CD4-positive, alpha-beta T cell treated with Interleukin-10 for 1 hour (primary cell): ENCODE measurements around the gene MARF1.
"Not testable (repeated sequence)": the region's sequence is repeated elsewhere in the genome, so short reads cannot be mapped to it uniquely, and the experiment has no call there.

Experiments
- DNase-seq: peaks from one replicate; pipeline ENCODE4 v3.0.0-alpha.2; 2020

MARF1 gene

GRCh38 chr16:15570666-15571065 lies 72.3 kb downstream of the MARF1 start:
- DNase-seq, result not testable (repeated sequence)

- no peak for DNase-seq
Observed at GRCh38 chr16:15567823-15568222, 75.1 kb downstream of the MARF1 start.

GRCh38 chr16:15566095-15566494 lies 76.9 kb downstream of the MARF1 start:
- DNase-seq, result no peak

GRCh38 chr16:15564604-15565339 lies 78.2 kb downstream of the MARF1 start:
- DNase-seq, result no peak

GRCh38 chr16:15559176-15559575 lies 83.8 kb downstream of the MARF1 start:
- DNase-seq, result no peak

- no peak for DNase-seq
Observed at GRCh38 chr16:15557258-15557657, 85.7 kb downstream of the MARF1 start.

- DNase-seq, result no peak
Observed at GRCh38 chr16:15556130-15556529, 86.8 kb downstream of the MARF1 start.

GRCh38 chr16:15553313-15554088 lies 89.5 kb downstream of the MARF1 start:
- no peak for DNase-seq

- DNase-seq, result no peak
Observed at GRCh38 chr16:15552507-15552906, 90.4 kb downstream of the MARF1 start.

GRCh38 chr16:15548482-15548891 lies 94.5 kb downstream of the MARF1 start:
- no peak for DNase-seq

- no peak for DNase-seq
Observed at GRCh38 chr16:15547768-15548096, 95.2 kb downstream of the MARF1 start.

- not testable (repeated sequence) for DNase-seq
Observed at GRCh38 chr16:15547072-15547767, 95.7 kb downstream of the MARF1 start.

- DNase-seq, result no peak
Observed at GRCh38 chr16:15545544-15545943, 97.4 kb downstream of the MARF1 start.

- no peak for DNase-seq
Observed at GRCh38 chr16:15544405-15544804, 98.5 kb downstream of the MARF1 start.
